Mucosa of descending colon (tissue), 3 donors: ENCODE data around the gene FOXC2. TPM values are rescaled to one million over a fixed set of nuclear protein-coding genes. Genes with fewer than 3 reads are reported as not detected.

Experiments
- ATAC-seq: fragments of 200-7000 bp; cut with Tn5 transposase; one replicate; pipeline ENCODE4 v1.9.1; 2020; ENCODE audit warnings: mild to moderate bottlenecking, moderate library complexity
- DNase-seq, 3 donors: peaks; one replicate each; pipeline ENCODE4 v3.0.0-alpha.2; 2020
- H3K36me3 ChIP-seq: fragments of 200-600 bp; one replicate; pipeline ENCODE4 v1.8.0; 2021; ENCODE audit warnings: low read depth, mild to moderate bottlenecking
- H3K4me1 ChIP-seq: fragments of 200-600 bp; one replicate; pipeline ENCODE4 v1.8.0; 2021; ENCODE audit warnings: low read depth, mild to moderate bottlenecking
- H3K4me3 ChIP-seq: fragments of 200-600 bp; one replicate; pipeline ENCODE4 v1.8.0; 2021; ENCODE audit warnings: mild to moderate bottlenecking
- H3K9me3 ChIP-seq: fragments of 200-600 bp; one replicate; pipeline ENCODE4 v1.8.0; 2021; ENCODE audit warnings: mild to moderate bottlenecking
- CTCF ChIP-seq: fragments of 200-600 bp; IDR thresholded peaks from one replicate; pipeline ENCODE4 v1.8.0; 2022; ENCODE audit warnings: antibody characterized with exemption, mild to moderate bottlenecking
- intact Hi-C, 2 donors: fragments of 100-400 bp; cut with DNase I in 1 of 2; cut with micrococcal nuclease in 1 of 2; formaldehyde crosslinking; loops; one replicate each; pipeline versions ENCODE4 v1.11.0 to v1.11.1; 2022; cut with DNase I, micrococcal nuclease
- total RNA-seq, 3 donors: library from RNA; stranded (reverse); fragmentation: NEBNext Ultra II Directional in 2 of 3; extraction: Animal tissue kit (Norgen Biotek cat#: 25700) in 2 of 3; gene quantifications; one replicate each; pipeline versions ENCODE4 v1.2.1 to v1.2.4, GENCODE V29; 2021 to 2023
- donor health status: DM: no; HTN: no; CAD: no; lungs with moderate emphysema.
- donor health status: DM: no; HTN: no; CAD: no.
- donor health status: DM: no; HTN: yes; CAD: no.

Gene FOXC2
- total RNA-seq, 3 donors from 2014 or later = 0.23 to 0.67 (median 0.51) TPM

DNA sequence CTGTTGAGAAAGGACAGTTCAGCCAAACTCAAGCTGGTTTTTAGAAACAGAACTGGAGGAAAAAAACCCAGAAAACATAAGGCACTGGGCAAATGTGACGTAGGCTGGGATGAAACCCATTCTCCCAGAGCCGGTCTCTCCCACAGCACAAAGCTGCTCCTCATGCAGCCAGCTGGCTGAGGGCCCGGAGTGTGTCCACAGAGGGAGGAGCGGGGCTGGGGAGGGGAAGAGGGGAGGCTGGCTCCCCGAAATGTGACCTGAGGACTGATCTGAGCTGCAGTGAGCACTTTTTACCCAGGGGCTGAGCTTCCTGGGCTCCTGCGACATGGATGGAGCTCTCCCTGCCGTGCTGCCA is 35.5 kb upstream of the FOXC2 start:
- H3K4me3 ChIP-seq = no peak overlapping the region
- H3K9me3 ChIP-seq = no peaks in the 10 kb centered on the region
- intact Hi-C loops = no loop called here
- H3K4me1 ChIP-seq = no peaks in the 10 kb centered on the region
- ATAC-seq = peak; percentile 56
- DNase-seq = peak; percentile 41 to 75 (median 58)
- TF ChIP-seq CTCF = no peak
- no peaks in the 10 kb centered on the region for H3K36me3 ChIP-seq

DNA sequence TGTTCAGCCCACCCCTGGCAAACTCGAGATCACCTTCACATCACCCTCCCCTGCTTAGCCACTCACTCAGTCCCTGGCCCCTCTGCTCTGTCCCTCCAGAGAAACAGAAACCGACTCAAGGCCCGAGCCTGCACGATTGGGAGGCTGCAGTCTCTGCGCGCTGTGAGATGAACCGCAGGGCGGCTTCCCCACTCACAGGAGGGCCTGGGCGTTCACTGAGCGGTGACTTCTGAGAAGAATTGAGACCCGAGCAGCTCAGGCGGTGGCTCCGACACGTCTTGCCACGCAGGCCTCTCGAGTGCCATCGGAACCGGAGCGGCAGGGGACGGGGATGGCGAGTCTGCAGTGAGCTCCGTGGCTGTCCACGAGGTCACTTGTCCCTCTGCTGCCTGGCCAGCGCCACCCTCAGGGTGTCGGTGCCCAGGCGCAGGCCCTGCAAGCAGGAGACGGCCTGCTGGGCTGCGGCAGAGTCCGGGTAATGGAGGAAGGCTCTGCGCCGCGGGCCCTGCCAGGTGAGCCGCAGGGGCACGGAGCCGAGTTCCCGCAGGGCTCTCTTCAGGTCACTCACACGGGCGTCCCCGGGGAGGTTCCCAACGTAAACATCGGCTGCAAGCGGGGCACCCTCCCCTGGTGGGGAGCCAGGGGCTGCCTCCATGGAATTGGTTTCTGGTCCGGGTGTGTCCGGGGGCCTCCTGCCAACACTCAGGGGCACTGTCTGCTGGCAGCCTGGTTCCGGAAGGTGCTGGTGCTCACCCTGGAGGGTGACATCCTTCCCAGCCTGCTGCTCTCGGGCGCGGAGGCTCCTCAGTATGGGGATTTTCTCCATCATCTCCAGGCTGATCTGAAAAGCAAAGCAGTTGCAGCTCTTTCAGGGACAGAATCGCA is 34.7 kb upstream of the FOXC2 start:
- ATAC-seq = no peak
- Histone ChIP-seq H3K36me3 (no peaks in the 10 kb centered on the region), H3K4me1 (no peaks in the 10 kb centered on the region), H3K4me3 (no peak overlapping the region), H3K9me3 (no peaks in the 10 kb centered on the region)
- TF ChIP-seq CTCF = no peak
- no peak for DNase-seq
- intact Hi-C loops = no loop called here

DNA sequence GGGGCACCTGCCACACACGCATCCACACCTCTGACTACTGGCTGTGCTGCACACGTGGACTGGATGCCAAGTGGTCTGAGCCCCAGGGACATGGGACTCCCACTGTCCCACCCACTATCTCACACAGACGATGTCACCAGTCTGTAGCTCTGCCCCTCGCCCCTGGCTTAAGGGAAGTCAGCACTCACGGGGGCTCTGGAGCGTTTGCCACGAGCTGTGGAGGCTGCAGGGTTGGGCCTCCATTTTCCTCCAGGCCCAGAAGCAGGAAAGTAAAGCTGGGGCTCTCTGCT is 34.2 kb upstream of the FOXC2 start:
- no peak for TF ChIP-seq CTCF
- ATAC-seq (no peak), DNase-seq (no peak)
- intact Hi-C loops = no loop called here
- Histone ChIP-seq H3K36me3 (no peaks in the 10 kb centered on the region), H3K9me3 (no peaks in the 10 kb centered on the region), H3K4me1 (no peaks in the 10 kb centered on the region), H3K4me3 (no peak overlapping the region)

DNA sequence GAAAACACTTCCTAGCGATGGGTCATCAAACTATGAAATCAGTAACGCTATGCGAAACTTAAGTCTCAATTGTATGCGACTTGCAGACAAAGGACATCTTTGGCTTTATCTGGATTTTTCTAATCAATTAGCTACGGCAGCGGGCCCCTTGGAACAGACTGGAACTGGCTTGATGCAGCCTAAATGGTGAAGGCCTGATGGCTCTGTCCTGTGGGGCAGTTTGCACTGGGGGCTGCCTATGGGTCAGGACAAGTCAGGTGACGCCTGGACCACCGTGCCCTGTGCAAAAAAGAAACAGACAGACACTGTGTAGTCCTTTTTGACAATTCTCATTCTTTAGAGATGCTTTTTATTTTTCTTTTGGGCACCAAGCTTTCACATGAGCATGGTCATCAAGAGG is 33.6 kb upstream of the FOXC2 start:
- H3K36me3 ChIP-seq = no peaks in the 10 kb centered on the region
- DNase-seq (no peak), ATAC-seq (no peak)
- H3K9me3 ChIP-seq = no peaks in the 10 kb centered on the region
- no peaks in the 10 kb centered on the region for H3K4me1 ChIP-seq
- intact Hi-C loops = no loop called here
- TF ChIP-seq CTCF = no peak
- H3K4me3 ChIP-seq = no peak overlapping the region

DNA sequence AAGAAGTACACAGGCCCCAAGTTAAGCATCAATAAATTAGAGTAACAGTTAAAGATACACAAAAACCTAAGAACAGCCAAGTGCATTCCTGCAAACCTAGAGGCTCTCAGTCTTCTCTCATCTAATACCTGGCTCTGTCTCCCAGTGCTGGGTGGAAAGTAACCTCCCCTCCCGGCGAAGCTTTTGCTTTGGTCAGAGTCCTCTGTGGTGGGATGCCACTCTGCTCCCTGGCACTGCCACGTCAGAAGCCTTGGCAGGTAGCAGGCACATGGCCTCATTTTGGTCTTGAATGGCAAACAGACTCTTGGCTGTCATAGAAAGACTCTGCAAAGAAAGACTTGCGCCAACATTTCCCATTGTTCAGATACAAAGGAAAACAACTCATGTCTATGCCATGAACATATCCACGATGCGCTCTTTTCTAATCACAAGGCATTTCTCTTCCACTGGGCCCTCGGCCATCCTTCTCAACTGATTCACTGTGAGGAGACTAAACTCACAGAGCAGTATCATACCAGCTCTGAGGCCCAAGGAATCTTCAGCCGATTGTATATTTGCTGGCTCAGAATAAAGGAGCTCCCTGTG is 32.8 kb upstream of the FOXC2 start:
- no peak overlapping the region for H3K4me3 ChIP-seq
- intact Hi-C loops = no loop called here
- ATAC-seq (no peak), DNase-seq (no peak)
- no peaks in the 10 kb centered on the region for H3K9me3 ChIP-seq
- H3K36me3 ChIP-seq = no peaks in the 10 kb centered on the region
- H3K4me1 ChIP-seq = no peaks in the 10 kb centered on the region
- TF ChIP-seq CTCF = no peak
